ENCODE data around the gene IER2. TPM values are rescaled to one million over a fixed set of nuclear protein-coding genes. Genes with fewer than 3 reads are reported as not detected.
"Not testable (repeated sequence)": the region's sequence is repeated elsewhere in the genome, so short reads cannot be mapped to it uniquely, and the experiment has no call there.

Gene IER2
- total RNA-seq, 1 experiment from 2014 or later, result 37.1 TPM

DNA sequence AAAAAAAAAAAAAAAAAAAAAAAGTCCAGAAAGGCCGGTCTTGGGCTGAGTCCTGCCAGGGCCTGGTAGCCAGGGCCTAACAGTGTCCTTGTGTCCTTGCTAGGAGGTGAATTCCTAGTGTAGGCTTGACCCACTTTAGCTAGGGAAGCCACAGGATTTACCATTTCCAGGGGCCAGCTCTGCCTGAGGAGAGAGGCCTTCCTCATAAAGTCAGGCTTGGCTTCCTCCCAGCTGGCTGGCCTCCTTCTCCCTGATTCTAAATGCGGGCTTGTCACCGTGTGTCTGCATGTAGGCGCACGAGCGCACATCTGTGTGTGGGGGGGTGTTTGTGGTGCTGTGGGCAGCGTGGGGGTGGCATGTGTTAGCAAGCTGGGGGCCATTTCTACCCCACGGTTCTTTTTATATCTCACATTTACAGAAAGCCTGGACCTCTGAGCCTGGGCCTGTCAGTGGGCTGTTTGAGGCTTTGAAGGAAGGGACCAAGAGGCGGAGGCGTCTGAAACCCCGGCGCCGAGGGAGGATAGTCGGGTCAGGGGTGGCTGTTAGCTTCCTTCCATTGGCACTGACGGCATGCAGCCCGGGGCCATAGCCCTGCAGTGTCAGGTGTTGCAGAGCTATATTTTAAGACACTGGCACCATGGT, 31.7 kb downstream of the IER2 start:
- in situ Hi-C loops (cut with HindIII; ENCODE audit: low pct_unique_long_range_greater_than_20kb, low sequenced_read_pairs), result no loop called here

DNA sequence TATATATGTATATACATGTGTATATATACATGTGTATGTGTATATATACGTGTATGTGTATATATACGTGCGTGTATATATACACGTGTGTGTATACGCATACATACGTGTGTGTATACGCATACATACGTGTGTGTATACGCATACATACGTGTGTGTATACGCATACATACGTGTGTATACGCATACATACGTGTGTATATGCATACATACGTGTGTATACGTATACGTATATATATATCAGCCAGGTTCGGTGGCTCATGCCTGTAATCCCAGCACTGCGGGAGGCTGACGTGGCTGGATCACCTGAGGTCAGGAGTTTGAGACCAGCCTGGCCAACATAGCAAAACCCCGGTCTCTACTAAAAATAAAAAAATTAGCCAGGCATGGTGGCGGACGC, 34.7 kb downstream of the IER2 start:
- in situ Hi-C loops (cut with HindIII; ENCODE audit: low pct_unique_long_range_greater_than_20kb, low sequenced_read_pairs), result not testable (repeated sequence)

More for the DNA sequence above, 31.7 kb downstream of the IER2 start:
- DNase-seq (ENCODE audit: low read depth), result no peak

DNA sequence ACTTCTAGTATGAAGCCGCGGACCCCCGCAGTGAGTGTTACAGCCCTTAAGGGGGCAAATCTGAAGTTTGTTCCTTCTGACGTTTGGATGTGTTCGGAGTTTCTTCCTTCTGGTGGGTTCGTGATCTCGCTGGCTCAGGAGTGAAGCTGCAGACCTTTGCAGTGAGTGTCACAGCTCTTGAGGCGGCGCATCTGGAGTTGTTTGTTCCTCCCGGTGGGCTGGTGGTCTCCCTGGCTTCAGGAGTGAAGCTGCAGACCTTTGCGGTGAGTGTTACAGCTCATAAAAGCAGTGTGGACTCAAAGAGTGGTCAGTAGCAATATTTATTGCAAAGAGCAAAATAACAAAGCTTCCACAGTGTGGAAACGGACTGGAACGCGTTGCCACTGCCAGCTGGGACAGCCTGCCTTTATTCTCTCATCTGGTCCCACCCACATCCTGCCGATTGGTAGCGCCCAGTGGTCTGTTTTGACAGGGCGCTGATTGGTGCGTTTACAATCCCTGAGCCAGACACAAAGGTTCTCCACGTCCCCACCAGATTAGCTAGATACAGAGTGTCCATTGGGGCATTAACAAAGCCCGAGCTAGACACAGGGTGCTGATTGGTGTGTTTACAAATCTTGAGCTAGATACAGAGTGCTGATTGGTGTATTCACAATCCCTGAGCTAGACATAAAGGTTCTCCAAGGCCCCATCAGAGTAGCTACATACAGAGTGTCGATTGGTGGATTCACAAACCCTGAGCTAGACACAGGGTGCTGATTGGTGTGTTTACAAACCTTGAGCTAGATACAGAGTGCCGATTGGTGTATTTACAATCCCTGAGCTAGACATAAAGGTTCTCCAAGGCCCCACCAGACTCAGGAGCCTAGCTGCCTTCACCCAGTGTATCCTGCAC, 35.8 kb downstream of the IER2 start:
- in situ Hi-C loops (cut with HindIII; ENCODE audit: low pct_unique_long_range_greater_than_20kb, low sequenced_read_pairs); DNase-seq (ENCODE audit: low read depth): not testable (repeated sequence)

More for the DNA sequence above, 34.7 kb downstream of the IER2 start:
- not testable (repeated sequence) for DNase-seq (ENCODE audit: low read depth)

DNA sequence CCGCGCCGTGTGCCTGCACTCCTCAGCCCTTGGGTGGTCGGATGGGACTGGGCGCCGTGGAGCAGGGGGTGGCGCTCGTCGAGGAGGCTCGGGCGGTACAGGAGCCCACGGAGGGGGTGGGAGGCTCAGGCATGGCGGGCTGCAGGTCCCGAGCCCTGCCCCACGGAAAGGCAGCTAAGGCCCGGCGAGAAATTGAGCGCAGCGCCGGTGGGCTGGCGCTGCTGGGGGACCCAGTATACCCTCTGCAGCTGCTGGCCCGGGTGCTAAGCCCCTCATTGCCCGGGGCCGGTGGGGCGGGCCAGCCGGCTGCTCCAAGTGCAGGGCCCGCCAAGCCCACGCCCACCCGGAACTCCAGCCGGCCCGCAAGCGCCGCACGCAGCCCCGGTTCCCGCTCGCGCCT, 36.5 kb downstream of the IER2 start:
- in situ Hi-C loops (cut with HindIII; ENCODE audit: low pct_unique_long_range_greater_than_20kb, low sequenced_read_pairs); DNase-seq (ENCODE audit: low read depth): not testable (repeated sequence)

DNA sequence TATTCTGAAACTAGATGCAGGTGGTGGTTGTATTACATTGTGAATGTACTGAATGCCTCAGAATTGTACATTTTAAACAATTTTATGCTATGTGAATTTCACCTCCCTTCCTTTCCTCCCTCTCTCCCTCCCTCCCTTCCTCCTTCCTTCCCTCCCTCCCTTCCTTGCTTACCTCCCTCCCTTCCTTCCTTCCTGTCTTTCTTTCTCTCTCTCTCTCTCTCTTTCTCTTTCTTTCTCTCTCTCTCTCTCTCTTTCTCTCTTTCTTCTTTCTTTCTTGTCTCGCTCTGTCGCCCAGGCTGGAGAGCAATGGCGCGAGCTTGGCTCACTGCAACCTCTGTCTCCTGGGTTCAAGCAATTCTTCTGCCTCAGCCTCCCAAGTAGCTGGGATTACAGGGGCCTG, 37.2 kb downstream of the IER2 start:
- DNase-seq (ENCODE audit: low read depth), result no peak
- in situ Hi-C loops (cut with HindIII; ENCODE audit: low pct_unique_long_range_greater_than_20kb, low sequenced_read_pairs), result no loop called here

DNA sequence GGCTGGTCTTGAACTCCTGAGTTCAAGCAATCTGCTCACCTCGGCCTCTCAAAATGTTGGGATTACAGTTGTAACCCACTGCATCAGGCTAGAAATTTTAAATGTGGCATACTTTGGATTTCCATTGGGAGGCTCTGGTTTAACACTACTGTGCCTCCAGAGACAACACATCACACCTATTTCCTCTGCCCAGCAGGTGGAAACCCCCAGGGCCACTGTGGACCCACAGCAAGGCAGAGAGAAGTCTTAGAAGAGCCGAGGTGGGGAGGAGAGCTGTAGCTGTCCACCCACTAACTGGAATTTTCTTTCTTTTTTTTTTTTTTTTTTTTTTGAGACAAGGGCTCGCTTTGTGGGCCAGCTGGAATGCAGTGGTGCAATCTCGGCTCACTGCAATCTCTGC, 39.4 kb downstream of the IER2 start:
- DNase-seq (ENCODE audit: low read depth), result no peak
- in situ Hi-C loops (cut with HindIII; ENCODE audit: low pct_unique_long_range_greater_than_20kb, low sequenced_read_pairs), result no loop called here

DNA sequence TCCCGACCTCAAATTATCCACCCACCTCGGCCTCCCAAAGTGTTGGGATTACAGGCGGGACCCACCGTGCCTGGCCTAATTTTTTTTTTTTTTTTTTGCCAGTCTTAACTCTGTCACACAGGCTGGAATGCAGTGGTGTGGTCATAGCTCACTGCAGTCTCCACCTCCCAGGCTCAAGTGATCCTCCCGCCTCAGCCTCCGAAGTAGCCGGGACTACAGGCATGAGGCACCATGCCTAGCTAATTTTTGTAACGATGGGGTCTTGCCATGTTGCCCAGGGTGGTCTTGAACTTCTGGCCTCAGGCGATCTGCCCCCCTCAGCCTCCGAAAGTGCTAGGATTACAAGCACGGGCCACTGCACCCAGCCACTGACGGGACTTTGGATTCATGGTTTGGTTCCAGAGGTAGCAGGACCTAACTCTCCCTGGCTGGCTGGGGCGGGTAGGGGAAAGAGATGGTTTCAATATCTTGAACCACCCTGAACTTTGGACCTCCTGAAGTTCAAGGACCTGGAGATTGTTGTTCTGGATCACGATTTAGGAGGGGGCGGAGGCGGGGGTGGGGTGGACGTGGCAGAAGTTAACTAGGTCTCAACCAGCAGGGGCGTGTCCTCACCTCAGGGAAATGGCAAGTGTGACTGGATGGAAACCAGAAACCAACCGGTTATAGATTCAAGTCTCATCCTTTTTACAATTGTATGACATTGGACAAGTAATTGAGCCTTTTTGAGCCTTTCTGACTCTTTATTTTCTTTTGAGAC, 40.8 kb downstream of the IER2 start:
- no peak for DNase-seq (ENCODE audit: low read depth)

DNA sequence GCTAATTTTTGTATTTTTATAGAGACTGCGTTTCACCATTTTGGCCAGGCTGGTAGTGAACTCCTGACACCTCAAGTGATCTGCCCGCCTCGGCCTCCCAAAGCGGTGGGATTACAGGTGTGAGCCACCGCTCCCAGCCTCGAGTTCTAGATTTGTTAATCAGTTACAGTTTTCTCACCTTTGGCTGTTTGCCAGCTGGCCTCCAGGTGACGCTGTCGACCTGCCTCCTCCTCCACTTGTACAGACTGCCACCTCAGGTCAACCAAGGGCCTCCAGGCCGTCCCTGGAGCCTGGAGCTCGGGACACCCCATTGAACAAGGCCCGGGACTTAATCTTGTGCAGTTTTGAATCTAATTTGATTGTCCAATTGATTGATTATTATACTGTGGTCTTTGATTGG, 45.5 kb downstream of the IER2 start:
- in situ Hi-C loops (cut with HindIII; ENCODE audit: low pct_unique_long_range_greater_than_20kb, low sequenced_read_pairs), result no loop called here

More for the DNA sequence above, 40.8 kb downstream of the IER2 start:
- in situ Hi-C loops (cut with HindIII; ENCODE audit: low pct_unique_long_range_greater_than_20kb, low sequenced_read_pairs), result no loop called here

DNA sequence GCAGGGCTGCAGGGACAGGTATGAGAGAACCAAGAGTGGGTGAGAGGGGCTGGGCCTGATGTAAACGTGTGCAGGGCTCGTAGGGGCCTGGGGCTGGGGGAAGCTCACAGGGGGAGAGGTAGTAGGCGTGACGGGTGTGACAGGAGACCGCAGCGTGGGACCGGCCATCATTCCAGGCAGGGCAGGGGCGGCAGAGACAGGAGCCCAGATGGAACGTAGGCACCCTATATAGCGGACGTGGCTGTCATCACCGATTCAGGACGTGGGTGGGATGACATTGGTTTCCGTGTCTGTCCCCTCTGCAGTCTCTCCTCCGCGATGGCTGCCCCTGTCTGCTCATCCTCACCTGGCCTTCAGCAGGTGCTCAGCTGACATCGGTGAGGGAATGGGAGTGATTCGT, 48.4 kb downstream of the IER2 start:
- DNase-seq (ENCODE audit: low read depth), result no peak
- in situ Hi-C loops (cut with HindIII; ENCODE audit: low pct_unique_long_range_greater_than_20kb, low sequenced_read_pairs), result no loop called here

More for the DNA sequence above, 45.5 kb downstream of the IER2 start:
- no peak for DNase-seq (ENCODE audit: low read depth)

DNA sequence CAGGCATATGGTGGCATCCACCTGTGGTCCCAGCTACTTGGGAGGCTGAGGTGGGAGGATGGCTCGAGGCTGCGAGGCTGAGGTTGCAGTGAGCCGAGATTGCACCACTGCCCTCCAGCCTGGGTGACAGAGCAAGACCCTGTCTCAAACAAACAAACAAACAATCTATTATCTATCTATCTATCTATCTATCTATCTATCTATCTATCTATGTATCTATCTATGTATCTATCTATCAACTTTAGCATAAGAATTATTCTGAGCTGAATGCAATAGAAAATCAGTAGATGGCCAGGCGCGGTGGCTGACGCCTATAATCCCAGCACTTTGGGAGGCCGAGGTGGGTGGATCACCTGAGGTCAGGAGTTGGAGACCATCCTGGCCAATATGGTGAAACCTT, 51.9 kb downstream of the IER2 start:
- DNase-seq (ENCODE audit: low read depth); in situ Hi-C loops (cut with HindIII; ENCODE audit: low pct_unique_long_range_greater_than_20kb, low sequenced_read_pairs): not testable (repeated sequence)

Other genes with a start within 250 kb of the IER2 start
- 4.0 TPM in 2 replicates for gene SYCE2, start 231.1 kb upstream of the IER2 start, total RNA-seq (2014; rRNA removed; shearing (Covaris generic); ENCODE audit: low replicate concordance)
- gene FARSA, start 216.7 kb upstream of the IER2 start, total RNA-seq (2014; rRNA removed; shearing (Covaris generic); ENCODE audit: low replicate concordance), result 100 and 120 TPM in 2 replicates
- gene CALR, start 211.8 kb upstream of the IER2 start, total RNA-seq (2014; rRNA removed; shearing (Covaris generic); ENCODE audit: low replicate concordance), result 846 and 992 TPM in 2 replicates
- gene RAD23A, start 204.5 kb upstream of the IER2 start, total RNA-seq (2014; rRNA removed; shearing (Covaris generic); ENCODE audit: low replicate concordance), result 211 and 217 TPM in 2 replicates
- gene GADD45GIP1, start 193.2 kb upstream of the IER2 start, total RNA-seq (2014; rRNA removed; shearing (Covaris generic); ENCODE audit: low replicate concordance), result 102 and 117 TPM in 2 replicates
- gene DAND5, start 180.8 kb upstream of the IER2 start, total RNA-seq (2014; rRNA removed; shearing (Covaris generic); ENCODE audit: low replicate concordance), result not detected in 2 replicates
- gene NFIX, start 154.9 kb upstream of the IER2 start, total RNA-seq (2014; rRNA removed; shearing (Covaris generic); ENCODE audit: low replicate concordance), result 1.2 and 4.5 TPM in 2 replicates
- not detected in 2 replicates for gene LYL1, start 47.6 kb upstream of the IER2 start, total RNA-seq (2014; rRNA removed; shearing (Covaris generic); ENCODE audit: low replicate concordance)
- 107 and 166 TPM in 2 replicates for gene TRMT1, start 33.7 kb upstream of the IER2 start, total RNA-seq (2014; rRNA removed; shearing (Covaris generic); ENCODE audit: low replicate concordance)
- 59.3 and 86.8 TPM in 2 replicates for gene NACC1, start 32.1 kb upstream of the IER2 start, total RNA-seq (2014; rRNA removed; shearing (Covaris generic); ENCODE audit: low replicate concordance)
- gene STX10, start within 50 bp of the IER2 start, total RNA-seq (2014; rRNA removed; shearing (Covaris generic); ENCODE audit: low replicate concordance), result 172 and 177 TPM in 2 replicates

Measured in Caki2 (cell line).